Lung microvascular endothelial cell (primary cell): ENCODE measurements around the gene RPS15. TPM values are rescaled to one million over a fixed set of nuclear protein-coding genes. Genes with fewer than 3 reads are reported as not detected.

ENCODE experiments used
- DNase-seq, 2 donors: peaks; one replicate each; pipeline versions ENCODE4 v3.0.0 to v3.0.0-alpha.2; 2010; ENCODE audit warnings: low read depth in 2 of 2
- total RNA-seq: library from RNA; depleted of rRNA; stranded (reverse); fragments of >200 nt; gene quantifications from 2 replicates; pipeline ENCODE4 v1.2.1, GENCODE V29; 2014

Gene RPS15
- total RNA-seq, 1 donor from 2014 or later: 338 TPM

GRCh38 chr19:1433119-1434039 is 4.8 kb upstream of the RPS15 start:
- no peak for DNase-seq

- no peak for DNase-seq
These were observed 4.2 kb upstream of the RPS15 start for GRCh38 chr19:1434040-1434366.

DNA sequence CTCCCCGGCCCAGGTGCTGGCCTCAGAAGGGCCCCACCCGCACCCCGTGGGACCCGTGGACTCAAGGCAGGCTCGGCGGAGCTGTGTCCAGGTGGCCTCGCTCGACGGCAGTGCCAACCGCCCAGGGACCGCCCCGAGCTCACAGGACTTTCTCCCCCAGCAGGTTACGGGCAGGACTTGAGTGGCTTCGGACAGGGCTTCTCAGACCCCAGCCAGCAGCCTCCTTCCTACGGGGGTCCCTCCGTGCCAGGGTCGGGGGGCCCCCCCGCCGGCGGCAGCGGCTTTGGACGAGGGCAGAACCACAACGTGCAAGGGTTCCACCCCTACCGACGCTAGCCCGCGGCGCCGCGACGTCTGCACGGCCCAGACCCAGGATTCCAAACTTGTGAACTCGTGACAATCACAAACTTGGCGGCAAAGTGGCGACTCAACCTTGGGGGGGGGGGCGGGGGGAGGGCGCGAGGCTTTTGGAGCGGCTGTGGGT is 3.6 kb upstream of the RPS15 start:
- no peak for DNase-seq

- no peak for DNase-seq
These were observed 2.7 kb upstream of the RPS15 start for GRCh38 chr19:1435378-1435989.

DNA sequence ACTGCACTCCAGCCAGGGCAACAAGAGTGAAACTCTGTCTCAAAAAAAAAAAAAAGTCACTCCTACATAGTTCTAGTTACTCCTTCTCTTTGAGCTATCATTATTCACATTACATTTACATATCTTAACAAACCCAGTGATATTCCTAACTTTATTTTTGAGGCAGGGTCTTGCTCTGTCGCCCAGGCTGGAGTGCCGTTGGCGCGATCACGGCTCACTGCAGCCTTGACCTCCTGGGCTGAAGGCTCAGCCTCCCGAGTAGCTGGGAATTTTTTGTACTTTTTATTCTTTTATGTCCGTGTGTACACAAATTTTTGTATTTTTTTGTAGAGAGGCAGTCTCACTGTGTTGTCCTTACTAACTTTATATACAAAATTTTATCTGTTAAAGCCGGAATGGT is 587 bp upstream of the RPS15 start:
- DNase-seq: no peak

DNA sequence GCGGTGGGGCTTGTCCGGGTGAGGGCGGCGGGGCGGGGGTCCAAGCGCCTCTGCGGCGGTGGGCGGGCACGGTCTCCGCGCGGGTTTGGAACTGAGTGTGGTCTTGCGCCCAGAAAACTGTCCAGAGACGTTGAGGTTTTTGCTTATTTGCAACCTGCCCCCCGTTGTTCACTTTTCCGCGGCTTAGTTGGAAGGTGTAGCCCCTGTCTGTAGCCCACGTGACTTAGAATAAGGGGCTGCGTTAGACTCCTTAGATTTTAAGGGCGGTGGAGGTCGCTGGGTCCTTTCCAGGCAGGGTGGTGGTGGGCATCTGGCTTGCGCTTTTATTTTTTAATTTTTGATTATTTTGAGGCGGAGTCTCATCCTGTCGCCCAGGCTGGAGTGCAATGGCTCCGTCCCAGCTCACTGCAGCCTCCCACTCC is 748 bp downstream of the RPS15 start:
- DNase-seq: no peak

DNA sequence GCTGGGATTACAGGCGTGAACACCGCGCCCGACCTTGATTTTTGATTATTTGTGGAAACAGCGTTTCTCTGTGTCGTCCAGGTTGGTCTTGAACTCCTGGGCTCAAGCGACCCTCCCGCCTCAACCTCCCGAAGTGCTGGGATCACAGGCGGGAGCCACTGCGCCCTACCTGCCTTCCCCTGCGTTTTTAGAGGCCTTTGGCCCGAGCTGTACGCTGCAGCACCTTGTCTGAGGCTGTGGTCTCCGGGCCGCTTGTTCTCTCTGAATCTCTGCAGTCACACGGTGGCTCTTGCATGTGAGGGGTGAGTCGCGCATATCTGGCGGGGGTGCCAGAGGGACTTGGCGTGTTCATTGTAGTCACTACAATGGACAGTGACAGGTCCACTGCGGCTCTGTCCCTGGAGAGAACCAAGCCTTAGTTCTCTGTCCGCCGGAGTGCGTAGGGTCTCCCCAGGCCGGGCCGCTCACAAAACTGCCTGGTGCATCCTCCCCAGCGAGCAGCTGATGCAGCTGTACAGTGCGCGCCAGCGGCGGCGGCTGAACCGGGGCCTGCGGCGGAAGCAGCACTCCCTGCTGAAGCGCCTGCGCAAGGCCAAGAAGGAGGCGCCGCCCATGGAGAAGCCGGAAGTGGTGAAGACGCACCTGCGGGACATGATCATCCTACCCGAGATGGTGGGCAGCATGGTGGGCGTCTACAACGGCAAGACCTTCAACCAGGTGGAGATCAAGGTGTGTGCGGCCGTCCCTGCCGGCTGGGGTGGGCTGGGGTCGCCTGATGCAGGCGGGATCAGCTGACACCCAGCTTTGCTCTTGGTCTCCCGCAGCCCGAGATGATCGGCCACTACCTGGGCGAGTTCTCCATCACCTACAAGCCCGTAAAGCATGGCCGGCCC is 1.6 kb downstream of the RPS15 start:
- DNase-seq: peak; percentile 30 to 49

GRCh38 chr19:1440418-1440801 is 2.2 kb downstream of the RPS15 start:
- no peak for DNase-seq

DNA sequence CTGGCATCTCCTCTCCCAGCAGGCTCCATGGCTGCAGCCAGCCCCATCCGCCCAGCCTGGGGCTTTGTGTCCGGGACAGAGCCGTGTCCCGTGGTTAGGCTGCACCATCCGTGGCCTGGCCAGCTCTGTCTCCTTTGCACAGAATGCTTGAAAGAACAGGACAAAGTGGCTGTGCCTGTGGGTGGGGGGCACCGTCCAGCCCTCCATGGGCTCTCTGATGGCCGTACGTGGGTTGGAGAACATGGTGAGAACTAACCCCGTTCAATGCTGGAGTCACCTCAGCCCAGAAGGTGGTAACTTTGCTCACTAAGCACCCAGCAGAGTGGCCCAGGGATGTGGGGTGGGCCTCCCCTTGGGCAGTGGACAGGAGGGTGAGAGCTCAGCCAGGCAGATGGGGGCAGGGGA is 2.8 kb downstream of the RPS15 start:
- DNase-seq: no peak

- DNase-seq: no peak
These were observed 3.7 kb downstream of the RPS15 start for GRCh38 chr19:1441677-1442438.

DNA sequence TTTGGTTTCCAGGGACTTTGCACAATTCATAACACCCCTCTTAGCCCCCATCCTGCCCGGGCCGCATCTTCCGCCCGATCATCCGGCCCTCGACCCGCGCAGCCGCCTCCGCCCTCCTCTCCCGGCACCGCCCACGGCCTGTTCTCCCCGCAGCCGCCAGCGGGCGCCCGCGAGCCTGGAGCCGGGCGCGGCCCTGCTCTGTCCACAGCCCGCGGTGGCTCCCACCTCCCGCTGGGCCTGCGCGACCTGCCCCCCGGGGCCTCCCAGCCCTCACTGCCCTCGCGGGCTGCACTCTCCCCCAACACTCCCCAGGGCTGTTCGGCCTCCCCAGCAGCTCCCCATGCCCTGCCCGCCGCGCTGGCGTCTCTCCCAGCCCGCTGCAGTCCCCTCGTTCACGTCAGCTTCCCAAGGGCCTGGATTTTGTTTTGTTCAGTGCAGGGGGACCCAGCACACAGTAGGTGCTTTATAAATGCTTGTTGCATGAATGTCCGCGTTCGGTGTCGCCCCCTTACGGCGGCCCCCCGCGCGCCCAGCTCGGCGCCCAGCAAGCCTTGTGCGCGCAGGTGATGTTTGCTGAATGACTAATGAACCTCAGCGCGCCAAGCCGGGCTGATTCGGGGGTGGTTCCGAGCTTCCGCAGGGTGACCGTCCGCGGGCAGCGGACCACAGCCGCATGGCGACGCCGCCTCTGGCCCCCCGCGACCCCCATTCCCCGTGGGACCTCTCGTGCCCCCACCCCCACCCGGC is 7.2 kb downstream of the RPS15 start:
- peak; percentile 39 to 60 for DNase-seq

- DNase-seq: no peak
These were observed 7.9 kb downstream of the RPS15 start for GRCh38 chr19:1445932-1446712.

- DNase-seq: no peak
These were observed 8.7 kb downstream of the RPS15 start for GRCh38 chr19:1446713-1447481.

- DNase-seq: no peak
These were observed 9.3 kb downstream of the RPS15 start for GRCh38 chr19:1447504-1447903.

GRCh38 chr19:1447944-1448343 is 9.7 kb downstream of the RPS15 start:
- no peak for DNase-seq

- DNase-seq: peak in 1 of 2 donors; percentile 44
These were observed 11.6 kb downstream of the RPS15 start, which contains the start of gene APC2 for GRCh38 chr19:1449467-1450442. Gene APC2, plus strand, starts transcription at chr19:1450121. Its CDS starts 2,881 bp downstream, at chr19:1453002.
